Heart left ventricle (tissue), 16 donors: ENCODE data around the gene ARHGAP15. TPM values are rescaled to one million over a fixed set of nuclear protein-coding genes. Genes with fewer than 3 reads are reported as not detected.

ENCODE experiments used
- ATAC-seq, 4 donors: fragments of 200-7000 bp; cut with Tn5 transposase; one replicate each; pipeline ENCODE4 v1.9.1; 2020 to 2022; ENCODE audit warnings: moderate library complexity in 4 of 4, mild to moderate bottlenecking in 3 of 4, moderate number of reproducible peaks in 1 of 4
- DNase-seq, 5 donors: peaks; one replicate each; pipeline ENCODE4 v3.0.0-alpha.2; 2020
- H3K27ac ChIP-seq, 12 donors: fragments of 200-600 bp; sonication (generic) in 4 of 12; one replicate each; pipeline versions ENCODE4 v1.5.0 to v1.8.0; 2016 to 2022; ENCODE audit warnings: mild to moderate bottlenecking in 2 of 12
- H3K27me3 ChIP-seq, 9 donors: fragments of 200-600 bp; sonication (generic) in 2 of 9; one replicate each; pipeline versions ENCODE4 v1.5.1 to v1.8.0; 2016 to 2022; ENCODE audit warnings: mild to moderate bottlenecking in 3 of 9
- H3K36me3 ChIP-seq, 9 donors: fragments of 200-600 bp; sonication (generic) in 2 of 9; one replicate each; pipeline versions ENCODE4 v1.5.0 to v1.8.0; 2018 to 2022; ENCODE audit warnings: mild to moderate bottlenecking in 2 of 9
- H3K4me1 ChIP-seq, 12 donors: fragments of 200-600 bp; sonication (generic) in 4 of 12; one replicate each; pipeline versions ENCODE4 v1.5.0 to v1.8.0; 2016 to 2022; ENCODE audit warnings: mild to moderate bottlenecking in 3 of 12
- H3K4me3 ChIP-seq, 12 donors: fragments of 200-600 bp; sonication (generic) in 4 of 12; one replicate each; pipeline versions ENCODE4 v1.5.0 to v1.8.0; 2017 to 2022; ENCODE audit warnings: mild to moderate bottlenecking in 9 of 12, moderate library complexity in 4 of 12
- H3K9me3 ChIP-seq, 12 donors: fragments of 200-600 bp; sonication (generic) in 4 of 12; one replicate each; pipeline versions ENCODE4 v1.5.0 to v1.8.0; 2016 to 2022; ENCODE audit warnings: mild to moderate bottlenecking in 1 of 12
- POLR2A ChIP-seq, 2 donors: fragments of 450-650 bp; IDR thresholded peaks; one replicate each; pipeline ENCODE4 v1.6.1; 2017; ENCODE audit warnings: antibody characterized with exemption in 2 of 2, mild to moderate bottlenecking in 2 of 2, moderate library complexity in 2 of 2
- WGBS, 4 donors: extraction: QIAGEN DNeasy Blood & Tissue Kit in 2 of 4; methylation state at CpG; one replicate each; pipeline versions ENCODE4 v1.1.5 to v1.1.7; 2013 to 2018; 5-methylcytosine and 5-hydroxymethylcytosine counted together
- intact Hi-C, 10 donors: fragments of 100-400 bp; cut with DNase I; formaldehyde crosslinking; loops; one replicate each; pipeline versions ENCODE4 v1.11.1 to v1.14.2; 2022
- polyA plus RNA-seq, 2 donors: library from polyadenylated mRNA; stranded (reverse); fragments of 200-250 nt; gene quantifications; one replicate each; pipeline ENCODE4 v1.2.3, GENCODE V29; 2013
- total RNA-seq, 9 donors: library from RNA; depleted of rRNA in 2 of 9; stranded (reverse); fragments of >200 nt in 2 of 9; fragmentation: NEBNext Ultra II Directional in 3 of 9; extraction: Animal tissue kit (Norgen Biotek cat#: 25700) in 3 of 9; gene quantifications; one replicate each; pipeline versions ENCODE4 v1.1.0 to v1.2.4, GENCODE V29; 2016 to 2023
- TF ChIP-seq, protein P1 (sequence below), 12 donors: fragments of 200-600 bp; sonication (generic) in 4 of 12; IDR thresholded peaks; one replicate each; pipeline versions ENCODE4 v1.5.0 to v1.8.0; 2018 to 2022; ENCODE audit warnings: antibody characterized with exemption in 12 of 12, mild to moderate bottlenecking in 5 of 12
- donor health status: ischemic (EF 13 %, LVEDD 7.1; RV severe dilation, severe dysfunction).
- donor health status: healthy with polysubstance abuse.
- donor health status: DM: no; HTN: yes; CAD: no.
- donor health status: DM: no; HTN: no; CAD: no.
- donor health status: ischemic (EF 25% LVEDD 6.9; RV normal size, moderate dysfunction).
- donor health status: ischemic (EF 25% LVEDD 5.7; RV mildly dilated, moderate dysfunction).
- donor health status: healthy.
- donor health status: DM: yes; HTN: yes; CAD: no.
- donor health status: ischemic (EF 35%, LVEDD 5.7; RV mildly dilated, moderate dysfunction).
- donor health status: nonischemic (EF 11% LVEDD 7.7; RV severe dilation, severe dysfunction).
- donor health status: DM: yes; HTN: yes; CAD: no.
- donor health status: PGD.
- donor health status: ischemic (EF 29% LVEDD 5.4; RV normal size, mild dysfunction).
- donor health status: nonischemic (EF 23%, LVEDD 6.1; RV moderate dilation, normal function).

ARHGAP15 gene
- total and polyA plus RNA-seq, 11 donors = 1.3 to 8.7 (median 3.3) TPM

DNA sequence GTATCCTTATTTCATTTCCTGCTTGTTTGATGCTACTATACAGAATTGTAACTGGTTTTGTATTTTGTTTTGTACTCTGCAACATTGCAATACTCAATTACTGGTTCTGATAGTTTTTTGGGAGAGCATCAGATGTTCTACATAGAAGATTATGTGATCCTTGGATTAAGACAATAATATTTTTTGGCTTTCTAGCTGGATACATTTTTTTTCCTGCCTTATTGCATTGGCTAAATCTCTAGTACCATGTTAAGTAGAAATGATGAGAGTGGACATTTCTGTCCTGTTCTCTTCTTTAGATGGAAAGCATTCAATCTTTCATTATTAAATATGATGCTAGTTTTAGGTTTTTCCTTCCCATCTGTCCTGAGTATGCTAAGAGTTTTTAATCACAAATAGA, 523.5 kb downstream of the ARHGAP15 start:
- intact Hi-C loops = no loop called here
- no peaks in the 10 kb centered on the region for H3K4me1 ChIP-seq
- ATAC-seq = no peak
- DNase-seq = no peak
- no peak overlapping the region for H3K4me3 ChIP-seq
- H3K36me3 ChIP-seq = no peaks in the 10 kb centered on the region
- H3K9me3 ChIP-seq = peaks cover 0 to 23% (median 11%) of the 10 kb centered on the region in 12 donors
- no peak overlapping the region for H3K27ac ChIP-seq
- H3K27me3 ChIP-seq = no peaks in the 10 kb centered on the region
- TF ChIP-seq POLR2A (IDR thresholded peaks at IDR 0.05) = no peak
- TF ChIP-seq, protein P1, sequence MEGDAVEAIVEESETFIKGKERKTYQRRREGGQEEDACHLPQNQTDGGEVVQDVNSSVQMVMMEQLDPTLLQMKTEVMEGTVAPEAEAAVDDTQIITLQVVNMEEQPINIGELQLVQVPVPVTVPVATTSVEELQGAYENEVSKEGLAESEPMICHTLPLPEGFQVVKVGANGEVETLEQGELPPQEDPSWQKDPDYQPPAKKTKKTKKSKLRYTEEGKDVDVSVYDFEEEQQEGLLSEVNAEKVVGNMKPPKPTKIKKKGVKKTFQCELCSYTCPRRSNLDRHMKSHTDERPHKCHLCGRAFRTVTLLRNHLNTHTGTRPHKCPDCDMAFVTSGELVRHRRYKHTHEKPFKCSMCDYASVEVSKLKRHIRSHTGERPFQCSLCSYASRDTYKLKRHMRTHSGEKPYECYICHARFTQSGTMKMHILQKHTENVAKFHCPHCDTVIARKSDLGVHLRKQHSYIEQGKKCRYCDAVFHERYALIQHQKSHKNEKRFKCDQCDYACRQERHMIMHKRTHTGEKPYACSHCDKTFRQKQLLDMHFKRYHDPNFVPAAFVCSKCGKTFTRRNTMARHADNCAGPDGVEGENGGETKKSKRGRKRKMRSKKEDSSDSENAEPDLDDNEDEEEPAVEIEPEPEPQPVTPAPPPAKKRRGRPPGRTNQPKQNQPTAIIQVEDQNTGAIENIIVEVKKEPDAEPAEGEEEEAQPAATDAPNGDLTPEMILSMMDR (IDR thresholded peaks at IDR 0.05) = no peak

DNA sequence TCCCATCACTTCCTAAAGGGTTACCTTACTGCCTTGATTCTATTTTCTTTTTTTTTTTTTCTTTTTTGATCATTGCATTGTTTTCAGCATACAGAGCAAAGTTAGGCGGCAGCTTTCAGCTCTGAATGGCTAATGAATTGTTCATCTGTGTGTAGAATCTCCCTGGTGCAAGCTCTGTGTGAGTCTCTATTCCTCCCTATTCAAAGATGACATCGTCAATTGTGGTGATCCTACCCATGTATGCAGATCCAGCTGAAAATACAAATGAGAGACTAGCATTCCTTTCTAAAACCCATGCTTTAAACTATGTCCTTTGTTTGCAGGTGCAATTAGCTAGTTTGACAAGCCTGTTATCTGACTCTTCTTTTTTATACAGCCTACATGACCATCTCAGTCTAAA, 539.0 kb downstream of the ARHGAP15 start:
- Histone ChIP-seq H3K4me1 (no peaks in the 10 kb centered on the region), H3K4me3 (no peak overlapping the region), H3K36me3 (no peaks in the 10 kb centered on the region), H3K27ac (no peak overlapping the region), H3K27me3 (no peaks in the 10 kb centered on the region), H3K9me3 (no peaks in the 10 kb centered on the region)
- TF ChIP-seq POLR2A (IDR thresholded peaks at IDR 0.05) = no peak
- TF ChIP-seq, protein P1 (IDR thresholded peaks at IDR 0.05) = no peak
- ATAC-seq = no peak
- intact Hi-C loops = no loop called here
- 81 to 92% (median 91%) methylated on average over 2 of the region's 2 CpGs for WGBS, 4 donors
- no peak for DNase-seq

DNA sequence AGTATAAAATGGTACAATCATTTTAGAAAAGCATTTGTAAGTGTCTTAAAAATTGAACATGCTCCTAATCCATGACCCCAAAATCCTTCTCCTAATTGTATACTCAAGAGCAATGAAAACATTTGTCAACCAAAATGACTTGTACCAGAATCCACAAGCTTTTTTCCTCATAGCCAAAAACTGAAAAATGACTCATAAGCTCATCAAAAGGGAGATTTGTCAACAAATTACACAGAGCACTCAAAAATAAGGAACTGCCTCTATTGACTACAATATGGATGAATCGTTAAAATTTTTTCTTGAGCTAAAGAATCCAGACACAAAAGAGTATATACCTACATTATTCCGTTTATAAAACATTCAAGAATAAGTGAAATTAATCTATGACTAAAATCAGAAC, 544.8 kb downstream of the ARHGAP15 start:
- intact Hi-C loops = no loop called here
- H3K4me3 ChIP-seq = no peak overlapping the region
- H3K9me3 ChIP-seq = no peaks in the 10 kb centered on the region
- DNase-seq (no peak), ATAC-seq (no peak)
- H3K27me3 ChIP-seq = no peaks in the 10 kb centered on the region
- H3K36me3 ChIP-seq = no peaks in the 10 kb centered on the region
- no peak for TF ChIP-seq POLR2A (IDR thresholded peaks at IDR 0.05)
- TF ChIP-seq, protein P1 (IDR thresholded peaks at IDR 0.05) = no peak
- WGBS, 4 donors = 89 to 93% (median 91%) methylated on average over 2 of the region's 2 CpGs
- H3K27ac ChIP-seq = no peak overlapping the region
- no peaks in the 10 kb centered on the region for H3K4me1 ChIP-seq

DNA sequence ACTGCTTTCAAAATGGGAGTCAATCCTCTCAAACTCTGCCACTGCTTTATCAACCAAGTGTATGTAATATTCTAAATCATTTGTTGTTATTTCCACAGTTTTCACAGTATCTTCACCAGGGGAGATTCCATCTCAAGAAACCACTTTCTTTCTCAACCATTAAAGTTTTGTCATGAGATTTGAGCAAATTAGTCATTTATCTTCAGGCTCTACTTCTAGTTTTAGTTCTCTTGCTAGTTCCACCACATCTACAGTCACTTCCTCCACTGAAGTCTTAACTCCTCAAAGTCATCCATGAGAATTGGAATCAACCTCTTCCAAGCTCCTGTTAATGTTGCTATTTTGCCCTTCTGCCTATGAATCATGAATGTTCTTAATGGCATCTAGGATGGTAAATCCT, 545.8 kb downstream of the ARHGAP15 start:
- ATAC-seq (no peak), DNase-seq (no peak)
- intact Hi-C loops = no loop called here
- H3K4me1 ChIP-seq = no peaks in the 10 kb centered on the region
- no peak overlapping the region for H3K27ac ChIP-seq
- no peaks in the 10 kb centered on the region for H3K27me3 ChIP-seq
- H3K36me3 ChIP-seq = no peaks in the 10 kb centered on the region
- no peak overlapping the region for H3K4me3 ChIP-seq
- H3K9me3 ChIP-seq = no peaks in the 10 kb centered on the region
- TF ChIP-seq, protein P1 (IDR thresholded peaks at IDR 0.05) = no peak
- no peak for TF ChIP-seq POLR2A (IDR thresholded peaks at IDR 0.05)
